ENCODE measurements around the gene PRDM1. TPM values are rescaled to one million over a fixed set of nuclear protein-coding genes. Genes with fewer than 3 reads are reported as not detected.

The PRDM1 gene
- total RNA-seq, 2 donors from 2014 or later = 1.3 to 2.6 TPM

DNA sequence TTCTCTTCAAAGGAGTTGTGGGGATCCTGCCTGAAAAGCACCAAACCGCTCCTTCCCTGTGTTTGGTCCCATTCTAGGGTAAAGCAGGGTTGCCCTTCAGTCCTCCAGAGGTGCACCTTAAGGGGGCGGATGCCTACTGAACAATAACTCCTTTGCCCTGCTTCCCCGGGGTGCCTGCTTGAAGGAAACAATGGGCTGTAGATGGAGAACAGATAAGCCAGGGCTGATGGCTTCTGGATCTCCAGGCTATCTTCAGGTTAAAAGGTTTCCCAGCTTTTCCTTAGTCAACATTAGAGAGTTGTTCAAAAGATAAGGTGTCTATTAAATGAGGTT, 5.4 kb upstream of the PRDM1 start:
- ATAC-seq = no peak
- Histone ChIP-seq H3K36me3 (replicated peaks in 1 of 2; ENCODE audit: insufficient read depth in 1 of 2, low read depth in 2 of 2) (no peaks in the 10 kb centered on the region), H3K9me3 (no peaks in the 10 kb centered on the region), H3K4me1 (peaks cover 5% of the 10 kb centered on the region), H3K27ac (no peak overlapping the region), H3K27me3 (no peaks in the 10 kb centered on the region), H3K4me3 (no peak overlapping the region)
- no peak for DNase-seq
- intact Hi-C loops (cut with DNase I) = no loop called here
- WGBS, 2 donors = 70 to 74% methylated on average over 3 of the region's 3 CpGs
- no peak for TF ChIP-seq POLR2A (IDR thresholded peaks at IDR 0.05)
- TF ChIP-seq, protein P1, sequence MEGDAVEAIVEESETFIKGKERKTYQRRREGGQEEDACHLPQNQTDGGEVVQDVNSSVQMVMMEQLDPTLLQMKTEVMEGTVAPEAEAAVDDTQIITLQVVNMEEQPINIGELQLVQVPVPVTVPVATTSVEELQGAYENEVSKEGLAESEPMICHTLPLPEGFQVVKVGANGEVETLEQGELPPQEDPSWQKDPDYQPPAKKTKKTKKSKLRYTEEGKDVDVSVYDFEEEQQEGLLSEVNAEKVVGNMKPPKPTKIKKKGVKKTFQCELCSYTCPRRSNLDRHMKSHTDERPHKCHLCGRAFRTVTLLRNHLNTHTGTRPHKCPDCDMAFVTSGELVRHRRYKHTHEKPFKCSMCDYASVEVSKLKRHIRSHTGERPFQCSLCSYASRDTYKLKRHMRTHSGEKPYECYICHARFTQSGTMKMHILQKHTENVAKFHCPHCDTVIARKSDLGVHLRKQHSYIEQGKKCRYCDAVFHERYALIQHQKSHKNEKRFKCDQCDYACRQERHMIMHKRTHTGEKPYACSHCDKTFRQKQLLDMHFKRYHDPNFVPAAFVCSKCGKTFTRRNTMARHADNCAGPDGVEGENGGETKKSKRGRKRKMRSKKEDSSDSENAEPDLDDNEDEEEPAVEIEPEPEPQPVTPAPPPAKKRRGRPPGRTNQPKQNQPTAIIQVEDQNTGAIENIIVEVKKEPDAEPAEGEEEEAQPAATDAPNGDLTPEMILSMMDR (IDR thresholded peaks at IDR 0.05) = no peak

DNA sequence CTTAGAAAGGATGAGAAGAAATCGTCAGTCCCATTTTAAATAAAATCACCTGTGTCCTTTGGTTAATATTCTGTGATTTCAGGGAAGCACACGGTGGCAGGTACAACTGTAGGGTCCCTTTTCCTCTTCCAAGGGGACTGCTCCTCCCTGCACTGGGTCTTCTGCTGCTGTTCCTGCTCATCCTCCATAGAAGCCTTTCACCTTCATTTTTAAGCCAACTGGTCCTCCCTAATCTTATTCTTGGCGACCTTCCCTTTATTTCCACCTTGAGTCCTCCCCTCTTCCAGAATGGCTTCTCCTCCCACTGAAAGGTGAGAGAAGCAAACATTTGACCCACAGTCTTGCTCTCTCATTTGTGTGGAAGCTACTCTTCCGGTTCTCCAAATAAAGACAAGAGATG, 4.4 kb upstream of the PRDM1 start:
- Histone ChIP-seq H3K4me3 (no peak overlapping the region), H3K27ac (no peak overlapping the region), H3K36me3 (replicated peaks in 1 of 2; ENCODE audit: insufficient read depth in 1 of 2, low read depth in 2 of 2) (no peaks in the 10 kb centered on the region), H3K9me3 (no peaks in the 10 kb centered on the region), H3K4me1 (peaks cover 9% of the 10 kb centered on the region), H3K27me3 (no peaks in the 10 kb centered on the region)
- DNase-seq (no peak), ATAC-seq (no peak)
- TF ChIP-seq, protein P1 (IDR thresholded peaks at IDR 0.05) = no peak
- no peak for TF ChIP-seq POLR2A (IDR thresholded peaks at IDR 0.05)
- WGBS, 2 donors = 39 to 56% methylated on average over 4 of the region's 4 CpGs
- intact Hi-C loops (cut with DNase I) = no loop called here

DNA sequence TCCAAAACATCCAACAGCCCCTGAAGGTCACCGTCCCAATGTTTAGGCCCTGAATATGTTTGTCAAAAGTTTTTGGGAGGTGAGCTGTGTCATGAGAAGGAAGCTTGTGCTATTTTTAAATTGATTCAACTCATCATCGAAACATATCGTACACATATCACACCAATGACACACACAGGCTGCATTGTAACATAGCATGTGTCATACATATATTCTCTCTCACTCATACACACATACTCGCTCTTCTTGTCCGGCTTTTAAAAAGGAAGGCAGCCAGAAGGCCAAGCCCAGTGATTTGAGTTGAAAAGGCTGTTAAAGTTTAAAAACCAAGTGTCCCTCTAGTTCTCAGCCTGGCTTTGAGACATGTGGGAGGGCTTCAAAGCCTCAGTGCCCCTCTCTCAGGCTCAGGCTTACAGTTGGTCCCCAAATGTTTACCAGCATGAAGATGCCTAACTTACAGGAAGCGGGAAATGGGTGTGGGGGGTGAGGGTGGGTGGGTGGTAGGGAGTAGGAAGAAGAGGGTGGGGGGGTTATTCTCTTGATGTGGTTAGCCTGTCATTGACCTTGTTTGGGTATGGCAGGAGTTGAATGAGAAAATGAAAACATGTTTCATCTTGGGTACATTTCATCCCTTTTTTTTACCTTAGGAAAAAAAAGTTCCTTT, 3.3 kb upstream of the PRDM1 start:
- intact Hi-C loops (cut with DNase I) = no loop called here

DNA sequence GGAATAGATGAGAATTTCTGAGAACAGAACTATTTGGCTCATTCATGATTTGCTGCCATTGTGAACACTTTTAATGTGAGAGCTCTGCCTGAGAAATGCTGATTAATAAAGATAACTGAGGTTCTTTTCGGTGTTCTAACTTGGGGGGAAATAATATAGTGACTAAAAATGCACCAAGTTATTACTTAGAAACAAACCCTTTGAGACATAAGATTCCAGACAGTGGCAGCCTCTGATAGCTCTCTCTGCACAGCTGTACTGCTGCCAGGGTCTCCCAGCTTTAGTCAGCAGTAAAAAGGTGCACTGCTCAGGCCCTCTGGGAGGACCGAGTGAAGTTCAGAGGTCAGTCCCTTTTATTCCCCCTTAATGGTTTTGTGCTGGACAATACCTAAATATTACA, 2.5 kb upstream of the PRDM1 start:
- H3K27ac ChIP-seq = no peak overlapping the region

More for the DNA sequence above, 3.3 kb upstream of the PRDM1 start:
- ATAC-seq (no peak), DNase-seq (no peak)
- Histone ChIP-seq H3K4me1 (peaks cover 14% of the 10 kb centered on the region), H3K9me3 (no peaks in the 10 kb centered on the region), H3K27ac (no peak overlapping the region), H3K36me3 (replicated peaks in 1 of 2; ENCODE audit: insufficient read depth in 1 of 2, low read depth in 2 of 2) (no peaks in the 10 kb centered on the region), H3K27me3 (no peaks in the 10 kb centered on the region), H3K4me3 (no peak overlapping the region)
- TF ChIP-seq POLR2A (IDR thresholded peaks at IDR 0.05) = no peak
- TF ChIP-seq, protein P1 (IDR thresholded peaks at IDR 0.05) = no peak
- 77 to 89% methylated on average over 6 of the region's 6 CpGs for WGBS, 2 donors

More for the DNA sequence above, 2.5 kb upstream of the PRDM1 start:
- 82 to 90% methylated on average over 2 of the region's 2 CpGs for WGBS, 2 donors
- TF ChIP-seq, protein P1 (IDR thresholded peaks at IDR 0.05) = no peak
- TF ChIP-seq POLR2A (IDR thresholded peaks at IDR 0.05) = no peak
- ATAC-seq = no peak
- Histone ChIP-seq H3K27me3 (no peaks in the 10 kb centered on the region), H3K36me3 (replicated peaks in 1 of 2; ENCODE audit: insufficient read depth in 1 of 2, low read depth in 2 of 2) (no peaks in the 10 kb centered on the region), H3K4me1 (peaks cover 14% of the 10 kb centered on the region), H3K4me3 (no peak overlapping the region), H3K9me3 (no peaks in the 10 kb centered on the region)
- intact Hi-C loops (cut with DNase I) = no loop called here
- DNase-seq = no peak

All from body of pancreas (tissue), 4 donors.